Left ventricle myocardium inferior (tissue), 1 donor: ENCODE results near the gene DSE. TPM values are rescaled to one million over a fixed set of nuclear protein-coding genes. Genes with fewer than 3 reads are reported as not detected.
A peak's percentile ranks its signal among the peaks of the same experiment; 100 is the strongest.

ENCODE experiments used
- DNase-seq: peaks from one replicate; pipeline ENCODE4 v3.0.0-alpha.2; 2020
- H3K27ac ChIP-seq: fragments of 200-600 bp; replicated peaks from 2 replicates; pipeline ENCODE4 v1.8.0; 2021
- H3K27me3 ChIP-seq: fragments of 200-600 bp; 2 replicates; pipeline ENCODE4 v1.8.0; 2021; ENCODE audit warnings: low read depth
- H3K36me3 ChIP-seq: fragments of 200-600 bp; 2 replicates; pipeline ENCODE4 v1.8.0; 2021
- H3K4me1 ChIP-seq: fragments of 200-600 bp; 2 replicates; pipeline ENCODE4 v1.8.0; 2021
- H3K4me3 ChIP-seq: fragments of 200-600 bp; 2 replicates; pipeline ENCODE4 v1.8.0; 2021; ENCODE audit warnings: mild to moderate bottlenecking, moderate library complexity
- H3K9me3 ChIP-seq: fragments of 200-600 bp; replicated peaks from 2 replicates; pipeline ENCODE4 v1.8.0; 2021
- intact Hi-C: fragments of 100-400 bp; cut with micrococcal nuclease; formaldehyde crosslinking; loops from one replicate; pipeline ENCODE4 v1.11.0; 2022
- total RNA-seq: library from RNA; stranded (reverse); fragmentation: NEBNext Ultra II Directional; extraction: Animal tissue kit (Norgen Biotek cat#: 25700); gene quantifications from one replicate; pipeline ENCODE4 v1.2.1, GENCODE V29; 2021
- TF ChIP-seq, protein P1 (sequence below): fragments of 200-600 bp; IDR thresholded peaks from 2 replicates; pipeline ENCODE4 v1.8.0; 2021; ENCODE audit warnings: antibody characterized with exemption, mild to moderate bottlenecking, borderline replicate concordance
- donor health status: DM: no; HTN: yes; CAD: no; lungs with severe emphysema.

DSE gene
- total RNA-seq, 1 donor from 2014 or later = 14.0 TPM

DNA sequence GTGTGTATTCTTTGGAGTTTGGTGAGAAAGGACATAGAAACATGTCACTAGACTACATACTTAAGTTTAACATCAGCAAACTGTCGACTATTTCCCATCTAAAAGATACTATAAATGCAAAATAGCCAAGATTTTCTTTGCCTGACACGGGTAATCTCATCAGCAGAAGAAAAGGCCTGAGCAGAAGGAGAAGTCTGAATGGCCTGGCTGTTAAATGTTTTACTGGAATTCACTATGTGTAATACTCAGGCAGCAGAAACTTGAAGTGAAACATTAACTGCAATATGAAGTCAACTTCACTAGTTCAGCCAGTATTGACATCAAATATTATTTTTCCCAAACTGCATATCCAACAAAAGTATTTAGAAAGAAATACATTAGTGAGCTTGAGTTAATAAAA lies 6.4 kb upstream of the DSE start:
- Histone ChIP-seq H3K4me1 (no peaks in the 10 kb centered on the region), H3K27ac (peak overlapping the region; percentile 28), H3K36me3 (no peaks in the 10 kb centered on the region), H3K27me3 (no peaks in the 10 kb centered on the region), H3K4me3 (no peak overlapping the region), H3K9me3 (no peaks in the 10 kb centered on the region)
- intact Hi-C loops = no loop called here
- TF ChIP-seq, protein P1, sequence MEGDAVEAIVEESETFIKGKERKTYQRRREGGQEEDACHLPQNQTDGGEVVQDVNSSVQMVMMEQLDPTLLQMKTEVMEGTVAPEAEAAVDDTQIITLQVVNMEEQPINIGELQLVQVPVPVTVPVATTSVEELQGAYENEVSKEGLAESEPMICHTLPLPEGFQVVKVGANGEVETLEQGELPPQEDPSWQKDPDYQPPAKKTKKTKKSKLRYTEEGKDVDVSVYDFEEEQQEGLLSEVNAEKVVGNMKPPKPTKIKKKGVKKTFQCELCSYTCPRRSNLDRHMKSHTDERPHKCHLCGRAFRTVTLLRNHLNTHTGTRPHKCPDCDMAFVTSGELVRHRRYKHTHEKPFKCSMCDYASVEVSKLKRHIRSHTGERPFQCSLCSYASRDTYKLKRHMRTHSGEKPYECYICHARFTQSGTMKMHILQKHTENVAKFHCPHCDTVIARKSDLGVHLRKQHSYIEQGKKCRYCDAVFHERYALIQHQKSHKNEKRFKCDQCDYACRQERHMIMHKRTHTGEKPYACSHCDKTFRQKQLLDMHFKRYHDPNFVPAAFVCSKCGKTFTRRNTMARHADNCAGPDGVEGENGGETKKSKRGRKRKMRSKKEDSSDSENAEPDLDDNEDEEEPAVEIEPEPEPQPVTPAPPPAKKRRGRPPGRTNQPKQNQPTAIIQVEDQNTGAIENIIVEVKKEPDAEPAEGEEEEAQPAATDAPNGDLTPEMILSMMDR = no peak
- no peak for DNase-seq

DNA sequence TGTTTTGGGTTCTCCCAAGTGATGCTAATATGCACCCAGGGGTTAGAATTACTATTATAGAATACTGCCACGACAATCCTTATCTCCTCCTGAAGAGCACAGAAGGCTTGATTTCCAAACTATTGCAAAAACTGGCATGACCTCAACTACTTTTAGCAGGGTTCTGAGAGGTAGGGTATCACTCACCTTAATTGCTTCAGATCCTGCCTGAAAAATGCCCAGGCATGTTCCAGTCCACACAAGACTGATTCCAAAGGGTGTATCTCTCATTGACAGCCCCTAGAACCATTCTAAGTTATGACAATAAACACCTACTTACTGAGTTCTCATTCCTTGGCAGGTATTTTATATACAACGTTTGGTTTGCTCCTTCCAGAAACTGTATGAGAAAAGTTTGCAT lies 5.0 kb upstream of the DSE start:
- Histone ChIP-seq H3K9me3 (no peaks in the 10 kb centered on the region), H3K27ac (no peak overlapping the region), H3K27me3 (no peaks in the 10 kb centered on the region), H3K4me3 (no peak overlapping the region), H3K36me3 (no peaks in the 10 kb centered on the region), H3K4me1 (peaks cover 14% of the 10 kb centered on the region)
- TF ChIP-seq, protein P1 = no peak
- DNase-seq = no peak
- intact Hi-C loops = no loop called here

DNA sequence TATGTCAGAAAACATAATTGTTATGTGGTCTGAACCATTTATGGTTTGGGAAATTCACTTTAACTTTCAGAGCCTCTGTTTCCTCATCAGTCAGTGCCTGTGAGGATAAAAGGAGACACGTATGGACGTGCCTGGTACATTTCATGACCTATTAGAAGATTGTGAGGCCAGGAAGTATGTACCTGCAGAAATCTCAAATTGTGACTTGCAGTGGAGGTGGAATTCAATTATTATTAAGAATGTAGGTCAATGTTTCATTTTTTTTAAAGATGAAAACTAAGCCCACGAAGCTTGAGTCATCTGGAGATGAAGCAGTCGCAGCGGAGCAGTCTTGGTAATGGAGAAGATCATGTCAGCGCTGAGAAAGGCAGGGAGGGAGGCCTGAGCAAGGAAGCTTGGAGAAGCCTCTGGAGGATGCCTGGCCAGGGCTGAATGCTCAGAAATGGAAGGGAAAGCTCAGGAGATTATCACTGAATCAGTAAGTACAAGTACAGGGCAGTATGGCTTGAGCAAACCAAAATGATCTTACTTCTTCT lies 3.9 kb upstream of the DSE start:
- intact Hi-C loops = no loop called here
- Histone ChIP-seq H3K36me3 (no peaks in the 10 kb centered on the region), H3K27ac (no peak overlapping the region), H3K27me3 (no peaks in the 10 kb centered on the region), H3K9me3 (no peaks in the 10 kb centered on the region), H3K4me1 (peaks cover 24% of the 10 kb centered on the region), H3K4me3 (no peak overlapping the region)
- DNase-seq = no peak
- TF ChIP-seq, protein P1 = no peak

DNA sequence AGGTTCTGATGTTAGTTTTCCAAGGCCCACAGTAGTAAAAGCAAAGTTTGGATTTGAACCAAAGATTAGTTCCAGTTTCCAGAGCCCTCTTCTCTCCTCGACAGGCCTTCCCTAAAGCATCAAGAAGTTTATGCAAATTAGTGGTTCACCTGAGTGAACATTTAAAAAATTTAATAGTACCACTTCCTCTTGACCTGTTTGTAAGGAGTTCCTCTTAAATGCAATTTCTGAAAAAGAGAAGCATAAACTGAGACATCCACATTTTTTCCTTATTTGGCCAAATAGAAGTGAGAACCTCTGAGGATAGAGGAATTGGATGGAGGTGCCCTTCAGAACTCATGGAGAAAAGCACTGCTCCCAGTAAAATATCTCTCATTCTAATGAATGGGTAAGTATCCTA lies 1.2 kb upstream of the DSE start:
- TF ChIP-seq, protein P1 = no peak
- no peaks in the 10 kb centered on the region for H3K36me3 ChIP-seq
- H3K9me3 ChIP-seq = no peaks in the 10 kb centered on the region
- peak overlapping the region; percentile 94 for H3K4me3 ChIP-seq
- peaks cover 40% of the 10 kb centered on the region for H3K4me1 ChIP-seq
- H3K27me3 ChIP-seq = no peaks in the 10 kb centered on the region
- peak overlapping the region; percentile 91 for H3K27ac ChIP-seq
- no peak for DNase-seq
- intact Hi-C loops = no loop called here

DNA sequence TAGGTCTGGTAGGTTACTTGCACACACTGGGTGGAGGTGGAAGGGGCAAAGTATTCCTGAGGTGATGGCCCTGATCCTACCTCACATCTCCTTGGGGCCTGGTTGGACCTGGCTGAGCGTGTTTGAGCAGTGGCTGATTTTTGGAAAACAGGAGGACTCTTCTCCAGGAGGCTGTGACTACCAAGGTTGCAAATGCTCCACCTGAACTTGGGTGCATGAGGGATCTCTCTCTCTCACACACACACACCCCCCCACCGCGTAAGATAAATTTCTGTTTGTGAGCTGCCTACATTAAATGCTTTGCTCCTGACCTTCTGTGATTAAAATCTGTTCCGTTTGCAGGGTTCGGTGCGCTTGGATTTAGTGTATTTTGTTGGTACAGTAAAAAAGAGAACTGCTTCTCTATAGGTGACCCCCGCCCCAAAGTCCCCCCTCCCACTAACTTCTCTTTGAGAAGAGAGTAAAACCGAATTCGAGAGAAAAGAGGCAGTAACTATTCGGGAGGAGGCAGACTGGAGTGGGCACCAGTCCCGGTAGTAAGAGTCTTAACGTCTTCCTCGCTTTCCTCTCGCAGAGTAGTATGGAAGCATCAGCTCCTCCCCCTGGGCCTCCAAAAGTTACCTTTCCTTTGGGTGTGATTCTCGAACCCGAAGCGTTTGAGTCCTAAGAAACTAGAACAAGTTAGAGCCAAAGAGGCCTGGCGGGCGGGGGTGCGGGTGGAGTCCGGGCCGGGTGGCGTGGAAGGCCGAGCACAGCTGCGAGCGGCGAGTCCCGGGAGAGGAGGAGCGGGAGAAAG lies 585 bp upstream of the DSE start:
- Histone ChIP-seq H3K4me3 (peak overlapping the region; percentile 94), H3K4me1 (peaks cover 40% of the 10 kb centered on the region), H3K27ac (peak overlapping the region; percentile 91), H3K27me3 (no peaks in the 10 kb centered on the region), H3K36me3 (no peaks in the 10 kb centered on the region), H3K9me3 (no peaks in the 10 kb centered on the region)
- intact Hi-C loops = no loop called here
- TF ChIP-seq, protein P1 = no peak
- DNase-seq = no peak
